Neural crest cell (in vitro differentiated cells): ENCODE data around the gene CATSPERE. TPM values are rescaled to one million over a fixed set of nuclear protein-coding genes. Genes with fewer than 3 reads are reported as not detected.

Source experiments
- DNase-seq: peaks from one replicate; pipeline ENCODE4 v3.0.0; 2021; ENCODE audit warnings: low read depth, mixed read lengths, low spot score
- H3K27ac Mint-ChIP-seq: one replicate; pipeline ENCODE4 v1.8.0; 2021; ENCODE audit warnings: mild to moderate bottlenecking, mixed read lengths; ENCODE audit not compliant: unreplicated experiment
- H3K27me3 Mint-ChIP-seq: 2 replicates; pipeline ENCODE4 v1.8.0; 2021; ENCODE audit warnings: low read depth, mild to moderate bottlenecking, mixed read lengths
- H3K36me3 Mint-ChIP-seq: 2 replicates; pipeline ENCODE4 v1.8.0; 2021; ENCODE audit warnings: low read depth, mild to moderate bottlenecking, mixed read lengths
- H3K4me1 Mint-ChIP-seq: 2 replicates; pipeline ENCODE4 v1.8.0; 2021; ENCODE audit warnings: mixed read lengths
- H3K4me3 Mint-ChIP-seq: one replicate; pipeline ENCODE4 v1.8.0; 2021; ENCODE audit warnings: mild to moderate bottlenecking, mixed read lengths
- H3K9me3 Mint-ChIP-seq: 2 replicates; pipeline ENCODE4 v1.8.0; 2021; ENCODE audit warnings: mixed read lengths
- total RNA-seq: library from RNA; stranded (reverse); gene quantifications from 2 replicates; pipeline ENCODE4 v1.2.1, GENCODE V29; 2021
- TF ChIP-seq, protein P1 (sequence below): fragments of 200-600 bp; sonication (generic); conservative IDR thresholded peaks from 2 replicates; pipeline ENCODE4 v1.5.0; 2021; ENCODE audit warnings: antibody characterized with exemption, mild to moderate bottlenecking

CATSPERE gene
- total RNA-seq, 1 donor from 2014 or later, result 0.44 TPM

DNA sequence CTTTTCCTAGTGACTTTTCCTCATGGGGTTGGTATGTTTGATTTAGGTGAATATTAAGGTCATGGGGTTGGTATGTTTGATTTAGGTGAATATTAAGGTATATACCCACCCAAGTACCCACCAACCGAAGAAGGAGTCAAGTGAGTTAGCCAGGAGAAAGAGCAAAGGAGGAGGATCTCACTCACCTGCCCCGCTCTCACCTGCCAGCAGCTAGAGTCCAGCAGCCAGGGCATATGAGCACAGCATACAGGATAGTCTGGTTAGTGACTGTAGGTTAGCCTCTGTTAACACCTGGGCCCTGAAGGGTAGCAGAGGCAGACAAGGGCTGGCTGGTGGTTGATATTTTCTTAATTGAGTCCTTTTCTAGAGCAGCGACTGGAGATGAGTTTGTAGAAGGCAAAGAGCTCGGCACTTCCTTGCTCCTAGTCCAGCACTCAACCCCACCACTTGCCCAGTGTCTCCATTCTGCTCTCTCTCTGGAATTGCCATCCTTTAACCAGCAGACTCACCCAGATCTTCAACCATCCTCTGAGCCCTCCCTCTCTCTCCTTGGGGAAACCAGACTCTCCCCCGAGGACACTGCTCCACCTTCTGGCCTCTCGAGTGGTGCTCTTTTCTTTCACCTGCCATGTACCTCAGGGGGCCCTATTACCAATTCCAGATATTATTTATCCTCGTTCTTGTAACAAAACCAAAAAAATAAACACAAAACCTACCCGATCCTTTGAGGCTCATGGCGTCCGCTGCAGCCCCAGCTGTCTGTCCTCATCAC, 175.6 kb downstream of the CATSPERE start:
- TF ChIP-seq, protein P1, sequence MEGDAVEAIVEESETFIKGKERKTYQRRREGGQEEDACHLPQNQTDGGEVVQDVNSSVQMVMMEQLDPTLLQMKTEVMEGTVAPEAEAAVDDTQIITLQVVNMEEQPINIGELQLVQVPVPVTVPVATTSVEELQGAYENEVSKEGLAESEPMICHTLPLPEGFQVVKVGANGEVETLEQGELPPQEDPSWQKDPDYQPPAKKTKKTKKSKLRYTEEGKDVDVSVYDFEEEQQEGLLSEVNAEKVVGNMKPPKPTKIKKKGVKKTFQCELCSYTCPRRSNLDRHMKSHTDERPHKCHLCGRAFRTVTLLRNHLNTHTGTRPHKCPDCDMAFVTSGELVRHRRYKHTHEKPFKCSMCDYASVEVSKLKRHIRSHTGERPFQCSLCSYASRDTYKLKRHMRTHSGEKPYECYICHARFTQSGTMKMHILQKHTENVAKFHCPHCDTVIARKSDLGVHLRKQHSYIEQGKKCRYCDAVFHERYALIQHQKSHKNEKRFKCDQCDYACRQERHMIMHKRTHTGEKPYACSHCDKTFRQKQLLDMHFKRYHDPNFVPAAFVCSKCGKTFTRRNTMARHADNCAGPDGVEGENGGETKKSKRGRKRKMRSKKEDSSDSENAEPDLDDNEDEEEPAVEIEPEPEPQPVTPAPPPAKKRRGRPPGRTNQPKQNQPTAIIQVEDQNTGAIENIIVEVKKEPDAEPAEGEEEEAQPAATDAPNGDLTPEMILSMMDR, result no peak
- H3K27me3 Mint-ChIP-seq, result no peaks in the 10 kb centered on the region
- no peak for DNase-seq
- H3K4me3 Mint-ChIP-seq, result no peak overlapping the region
- no peak overlapping the region for H3K27ac Mint-ChIP-seq
- H3K4me1 Mint-ChIP-seq, result no peaks in the 10 kb centered on the region
- no peaks in the 10 kb centered on the region for H3K36me3 Mint-ChIP-seq
- peaks cover under 1% of the 10 kb centered on the region for H3K9me3 Mint-ChIP-seq

DNA sequence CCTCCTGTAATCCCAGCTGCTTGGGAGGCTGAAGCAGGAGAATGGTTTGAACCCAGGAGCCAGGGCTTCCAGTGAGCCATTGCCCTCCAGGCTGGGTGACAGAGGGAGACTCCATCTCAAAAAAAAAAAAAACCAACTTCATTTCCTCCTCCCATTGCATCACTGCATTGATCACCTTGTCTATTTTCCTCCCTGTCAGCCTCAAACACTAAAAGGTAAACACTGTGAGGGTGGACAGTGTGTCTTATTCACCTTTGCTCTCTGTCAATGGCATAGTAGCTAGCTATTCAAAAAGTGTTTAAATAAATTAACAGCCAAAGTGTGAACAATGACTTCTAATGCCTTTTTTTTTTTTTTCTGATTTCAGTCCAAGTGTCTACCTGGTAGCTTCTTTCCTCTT, 178.5 kb downstream of the CATSPERE start:
- Mint-ChIP-seq H3K27ac (no peak overlapping the region), H3K36me3 (peaks cover 3% of the 10 kb centered on the region), H3K9me3 (peaks cover 4% of the 10 kb centered on the region), H3K4me1 (no peaks in the 10 kb centered on the region), H3K27me3 (peaks cover 2% of the 10 kb centered on the region), H3K4me3 (no peak overlapping the region)
- DNase-seq, result no peak
- TF ChIP-seq, protein P1, result no peak

DNA sequence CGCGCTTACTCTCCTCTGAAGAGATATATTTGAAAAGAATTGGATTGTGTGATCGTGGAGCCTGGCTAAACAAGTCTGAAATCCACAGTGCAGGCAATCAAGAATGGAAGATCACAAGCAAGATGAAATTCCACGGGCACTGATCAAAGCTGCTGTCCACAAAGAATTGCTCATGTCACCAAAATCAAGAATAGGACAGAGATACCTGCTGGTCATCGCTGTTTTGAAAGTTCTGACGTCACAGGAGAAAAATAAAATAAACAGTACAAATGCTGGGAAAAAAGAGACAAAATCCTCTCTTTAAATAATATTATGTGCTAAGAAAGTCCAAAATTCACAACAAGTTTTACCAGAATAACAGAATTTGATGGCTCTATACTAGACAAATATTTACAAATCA, 179.8 kb downstream of the CATSPERE start:
- H3K4me3 Mint-ChIP-seq, result no peak overlapping the region
- TF ChIP-seq, protein P1, result no peak
- H3K36me3 Mint-ChIP-seq, result peaks cover 3% of the 10 kb centered on the region
- peaks cover 9% of the 10 kb centered on the region for H3K9me3 Mint-ChIP-seq
- H3K4me1 Mint-ChIP-seq, result no peaks in the 10 kb centered on the region
- peaks cover 2% of the 10 kb centered on the region for H3K27me3 Mint-ChIP-seq
- H3K27ac Mint-ChIP-seq, result no peak overlapping the region
- DNase-seq, result no peak

DNA sequence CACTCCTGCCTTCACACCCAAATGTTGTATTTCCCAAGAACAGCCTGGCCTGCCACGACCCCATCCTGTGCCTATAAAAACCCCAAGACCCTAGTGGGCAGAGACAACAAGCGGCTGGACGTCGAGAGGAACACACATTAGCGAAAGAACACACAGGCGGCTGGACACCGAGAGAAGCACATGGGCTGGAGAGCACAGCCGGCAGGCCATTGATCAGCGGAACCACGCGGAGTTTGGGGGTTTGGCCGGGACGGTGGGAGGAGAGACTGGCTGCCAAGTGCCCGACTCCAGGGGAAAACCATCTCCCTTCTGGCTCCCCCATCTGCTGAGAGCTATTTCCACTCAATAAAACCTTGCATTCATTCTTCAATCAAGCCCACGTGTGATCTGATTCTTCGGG, 181.5 kb downstream of the CATSPERE start:
- Mint-ChIP-seq H3K4me3 (no peak overlapping the region), H3K4me1 (no peaks in the 10 kb centered on the region), H3K36me3 (peaks cover 3% of the 10 kb centered on the region)

DNA sequence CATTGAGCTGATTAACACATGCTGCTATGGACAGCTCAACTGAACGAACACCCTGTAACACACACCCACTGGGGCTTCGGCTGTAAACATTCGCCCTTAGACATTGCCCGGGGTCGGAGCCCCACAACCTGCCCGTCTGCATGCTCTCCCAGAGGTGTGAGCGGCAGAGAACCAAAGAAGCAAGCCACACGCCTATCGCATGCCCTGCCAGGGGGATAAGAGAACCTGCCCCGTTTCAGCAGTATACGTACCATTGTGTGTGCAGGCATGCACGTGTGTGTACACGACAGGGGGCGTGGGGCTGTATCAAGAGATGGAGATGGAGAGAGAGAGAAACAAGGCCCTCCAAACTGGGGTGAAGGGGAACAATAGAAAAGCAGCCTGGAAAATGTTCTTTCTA, 181.9 kb downstream of the CATSPERE start:
- H3K9me3 Mint-ChIP-seq, result peaks cover 15% of the 10 kb centered on the region
- TF ChIP-seq, protein P1, result no peak
- no peaks in the 10 kb centered on the region for H3K4me1 Mint-ChIP-seq
- H3K4me3 Mint-ChIP-seq, result no peak overlapping the region
- peaks cover 2% of the 10 kb centered on the region for H3K27me3 Mint-ChIP-seq
- peaks cover 3% of the 10 kb centered on the region for H3K36me3 Mint-ChIP-seq
- no peak for DNase-seq
- H3K27ac Mint-ChIP-seq, result no peak overlapping the region

More for the DNA sequence above, 181.5 kb downstream of the CATSPERE start:
- no peak overlapping the region for H3K27ac Mint-ChIP-seq
- no peak for DNase-seq
- TF ChIP-seq, protein P1, result no peak
- H3K27me3 Mint-ChIP-seq, result peaks cover 2% of the 10 kb centered on the region
- H3K9me3 Mint-ChIP-seq, result peaks cover 15% of the 10 kb centered on the region
